ENCODE data around the gene UVRAG.
"Not testable (repeated sequence)": the region's sequence is repeated elsewhere in the genome, so short reads cannot be mapped to it uniquely, and the experiment has no call there.

UVRAG gene

GRCh38 chr11:76069001-76069400 is 254.0 kb downstream of the UVRAG start:
- DNase-seq (ENCODE audit: low read depth in 3 of 3) = no peak

GRCh38 chr11:76071090-76071489 is 256.1 kb downstream of the UVRAG start:
- DNase-seq (ENCODE audit: low read depth in 3 of 3) = no peak

DNA sequence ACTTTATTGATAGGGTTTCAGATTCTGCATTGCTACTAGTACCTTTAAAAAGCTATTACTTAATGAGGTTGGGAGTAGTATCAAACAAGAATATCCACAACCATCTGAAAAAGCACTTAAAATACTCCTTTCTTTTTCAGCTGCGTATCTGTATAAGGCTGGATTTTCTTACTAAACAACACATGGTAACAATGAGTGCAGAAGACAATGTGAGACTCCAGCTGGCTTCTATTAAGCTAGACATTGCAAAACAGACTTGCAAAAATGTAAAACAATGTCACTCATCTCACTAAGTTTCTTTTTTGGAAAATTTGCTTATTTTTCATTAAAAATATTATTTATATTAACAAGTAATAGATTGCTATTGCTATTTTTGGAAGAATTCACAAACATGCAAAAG is 258.7 kb downstream of the UVRAG start:
- DNase-seq (ENCODE audit: low read depth in 3 of 3) = no peak

- no peak for DNase-seq (ENCODE audit: low read depth in 3 of 3)
Measured at GRCh38 chr11:76074148-76075095, 259.4 kb downstream of the UVRAG start.

- no peak for DNase-seq (ENCODE audit: low read depth in 3 of 3)
Measured at GRCh38 chr11:76075716-76076115, 260.7 kb downstream of the UVRAG start.

GRCh38 chr11:76076253-76076652 is 261.2 kb downstream of the UVRAG start:
- DNase-seq (ENCODE audit: low read depth in 3 of 3) = not testable (repeated sequence)

DNA sequence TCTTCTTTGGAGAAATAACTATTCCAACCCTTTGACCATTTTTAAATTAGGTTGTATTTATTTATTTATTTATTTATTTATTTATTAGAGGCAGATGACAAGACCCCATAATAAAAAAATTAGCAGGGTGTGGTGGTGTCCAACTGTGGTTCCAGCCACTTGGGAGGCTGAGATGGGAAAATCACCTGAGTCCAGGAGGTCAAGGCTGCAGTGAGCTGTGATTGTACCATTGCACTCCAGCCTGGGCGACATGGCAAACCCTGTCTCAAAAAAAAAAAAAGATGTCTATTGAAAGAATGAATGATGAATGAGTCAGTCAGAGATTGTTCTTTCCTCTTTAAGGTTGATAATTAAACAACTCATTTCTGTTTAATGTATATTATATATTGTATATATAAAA is 261.7 kb downstream of the UVRAG start:
- DNase-seq (ENCODE audit: low read depth in 3 of 3) = no peak

- DNase-seq (ENCODE audit: low read depth in 3 of 3) = no peak
Measured at GRCh38 chr11:76077575-76078150, 262.7 kb downstream of the UVRAG start.

DNA sequence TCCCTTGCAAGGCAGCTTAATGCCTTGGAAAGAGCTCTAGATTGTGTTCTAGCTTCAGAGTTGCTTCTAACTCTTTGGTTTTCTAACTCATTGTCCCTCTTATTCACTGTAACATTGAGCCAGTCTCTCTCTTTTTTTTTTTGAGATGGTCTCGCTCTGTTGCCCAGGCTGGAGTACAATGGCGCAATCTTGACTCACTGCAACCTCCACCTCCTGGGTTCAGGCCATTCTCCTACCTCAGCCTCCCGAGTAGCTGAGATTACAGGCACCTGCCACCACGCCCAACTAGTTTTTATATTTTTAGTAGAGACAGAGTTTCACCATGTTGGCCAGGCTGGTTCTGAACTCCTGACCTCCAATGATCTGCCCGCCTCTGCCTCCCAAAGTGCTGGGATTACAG is 266.1 kb downstream of the UVRAG start:
- DNase-seq (ENCODE audit: low read depth in 3 of 3) = not testable (repeated sequence)

DNA sequence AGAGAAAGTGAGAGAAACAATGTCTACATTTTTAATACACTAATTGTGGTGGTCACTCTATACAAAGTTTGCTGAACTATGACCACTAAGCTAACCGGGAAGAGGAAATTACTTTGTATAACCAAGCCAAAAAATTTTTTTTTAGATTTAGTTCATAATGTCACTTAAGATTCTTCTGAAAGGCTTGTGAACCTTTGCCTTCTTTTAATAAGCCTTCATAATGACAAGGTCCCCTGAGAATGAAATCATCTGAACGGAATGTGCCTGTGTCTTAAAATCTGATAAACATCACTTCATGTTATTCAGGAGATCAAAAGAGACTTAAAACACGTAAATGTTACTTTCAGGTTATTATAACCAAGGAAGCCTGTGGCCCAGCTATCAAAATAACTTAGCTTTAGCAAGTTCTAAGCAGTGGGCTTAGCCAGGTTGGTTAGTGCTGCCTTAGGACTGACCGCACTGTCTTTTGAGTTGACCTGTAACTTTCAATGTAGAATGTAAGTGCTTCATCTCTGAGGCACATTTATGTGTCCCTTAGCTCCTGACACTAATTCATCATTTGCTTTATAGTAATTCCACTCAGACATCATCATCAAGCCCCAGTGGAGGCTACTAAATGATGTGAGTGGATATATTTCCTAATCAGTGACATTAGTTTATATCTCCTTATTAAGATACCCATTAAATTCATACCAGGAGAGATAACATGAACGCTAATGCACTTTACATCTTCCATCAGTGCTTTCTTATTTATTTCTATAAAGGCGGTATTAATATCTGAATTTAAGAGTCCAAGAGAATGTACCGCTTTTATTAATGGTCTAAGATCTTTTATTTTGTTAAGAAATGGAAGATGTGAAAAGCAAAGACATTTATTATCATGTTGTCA is 268.8 kb downstream of the UVRAG start:
- no peak for DNase-seq (ENCODE audit: low read depth in 3 of 3)

GRCh38 chr11:76085270-76085669 is 270.3 kb downstream of the UVRAG start:
- no peak for DNase-seq (ENCODE audit: low read depth in 3 of 3)

DNA sequence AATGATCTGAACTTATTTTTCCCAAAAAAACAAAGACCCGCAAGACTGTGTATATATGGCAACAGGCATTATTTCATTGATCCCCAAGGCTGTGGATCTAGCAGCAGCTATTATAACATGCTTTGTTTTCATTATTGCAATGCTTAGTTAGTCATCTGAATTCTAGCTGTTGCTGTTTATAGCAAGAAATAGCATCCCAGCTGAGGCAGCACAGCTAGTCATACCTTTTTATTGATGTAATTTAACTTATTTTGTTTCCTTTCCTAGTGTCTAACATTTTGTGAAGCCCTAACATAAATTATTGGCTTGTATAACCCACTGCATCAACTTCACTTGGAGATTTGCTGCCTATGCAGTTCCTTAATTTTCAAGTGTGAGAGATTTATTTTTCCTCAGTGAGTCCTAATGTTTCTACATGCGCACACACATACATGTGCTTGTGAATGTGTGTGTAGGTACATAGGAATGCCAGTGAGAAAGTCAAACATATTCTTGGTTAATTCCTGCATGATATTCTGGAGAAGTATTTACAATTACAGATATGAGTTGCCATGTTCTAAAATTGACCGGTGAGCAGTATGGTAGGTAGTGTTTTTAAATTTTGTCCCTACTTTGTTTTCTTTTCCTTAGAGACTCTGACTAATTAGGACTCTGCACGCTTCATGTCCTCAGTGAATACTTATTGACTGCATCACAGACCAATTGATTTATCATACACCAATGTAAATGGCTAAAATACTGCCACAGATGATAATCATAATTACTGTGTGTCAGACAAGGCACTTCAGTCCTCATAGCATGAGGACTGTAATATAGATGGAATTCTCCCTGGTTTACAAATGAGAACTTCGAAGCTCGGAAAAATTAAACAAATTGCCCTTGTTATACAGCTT is 272.0 kb downstream of the UVRAG start:
- no peak for DNase-seq (ENCODE audit: low read depth in 3 of 3)

DNA sequence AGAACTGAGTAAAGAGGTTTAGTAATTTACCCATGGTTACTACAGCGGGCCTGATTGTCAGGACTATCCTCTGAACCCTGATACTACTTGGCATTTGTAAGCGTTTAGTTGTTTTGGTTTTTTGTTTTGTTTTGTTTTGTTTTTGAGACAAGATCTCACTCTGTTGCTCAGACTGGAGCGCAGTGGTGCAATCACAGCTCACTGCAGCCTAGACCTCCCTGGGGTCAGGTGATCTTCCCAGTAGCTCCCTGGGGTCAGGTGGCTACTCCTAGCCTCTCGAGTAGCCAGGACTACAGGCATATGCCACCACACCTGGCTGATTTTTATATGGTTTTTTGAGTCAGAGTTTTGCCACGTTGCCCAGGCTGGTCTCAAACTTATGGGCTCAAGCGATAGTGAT is 272.7 kb downstream of the UVRAG start:
- no peak for DNase-seq (ENCODE audit: low read depth in 3 of 3)

DNA sequence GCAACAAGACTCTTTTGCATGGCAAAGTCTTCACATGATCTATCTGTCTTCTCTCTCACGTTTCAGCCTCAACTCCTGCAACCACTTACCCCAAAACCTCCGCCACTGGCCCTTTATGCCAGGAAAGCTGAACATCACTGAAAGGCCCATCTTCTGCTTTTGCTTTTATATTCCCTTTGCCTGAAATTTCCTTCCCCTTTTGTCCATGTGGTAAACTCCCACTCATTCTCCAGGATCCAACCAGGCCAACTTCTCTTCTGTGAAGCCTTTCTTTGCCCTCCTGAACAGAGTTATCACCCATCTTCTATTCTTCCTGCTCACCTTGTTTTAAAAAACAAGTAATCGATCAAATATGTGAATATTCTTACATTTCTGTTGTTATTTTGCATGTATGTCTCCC is 273.5 kb downstream of the UVRAG start:
- no peak for DNase-seq (ENCODE audit: low read depth in 3 of 3)

DNA sequence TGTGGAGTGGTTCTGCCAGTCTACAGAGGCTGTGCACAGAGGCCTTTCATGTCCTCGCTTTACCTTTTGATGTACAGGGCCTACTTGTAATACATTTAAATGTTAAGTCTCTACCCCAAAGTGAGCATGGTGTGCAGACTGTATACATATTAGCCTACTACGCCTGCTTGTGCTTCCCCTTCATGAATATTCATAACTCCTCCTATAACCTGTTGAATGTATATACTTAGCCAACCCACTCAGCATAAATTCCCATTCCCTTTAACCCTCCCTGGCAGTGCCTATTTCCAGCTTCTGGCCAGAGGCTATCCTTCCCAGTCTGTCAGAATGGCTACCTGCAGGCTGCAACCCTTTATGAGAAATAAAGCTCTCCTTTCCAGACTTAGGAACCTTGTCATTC is 275.2 kb downstream of the UVRAG start:
- DNase-seq (ENCODE audit: low read depth in 3 of 3) = no peak

- DNase-seq (ENCODE audit: low read depth in 3 of 3) = no peak
Measured at GRCh38 chr11:76090821-76091220, 275.8 kb downstream of the UVRAG start.

DNA sequence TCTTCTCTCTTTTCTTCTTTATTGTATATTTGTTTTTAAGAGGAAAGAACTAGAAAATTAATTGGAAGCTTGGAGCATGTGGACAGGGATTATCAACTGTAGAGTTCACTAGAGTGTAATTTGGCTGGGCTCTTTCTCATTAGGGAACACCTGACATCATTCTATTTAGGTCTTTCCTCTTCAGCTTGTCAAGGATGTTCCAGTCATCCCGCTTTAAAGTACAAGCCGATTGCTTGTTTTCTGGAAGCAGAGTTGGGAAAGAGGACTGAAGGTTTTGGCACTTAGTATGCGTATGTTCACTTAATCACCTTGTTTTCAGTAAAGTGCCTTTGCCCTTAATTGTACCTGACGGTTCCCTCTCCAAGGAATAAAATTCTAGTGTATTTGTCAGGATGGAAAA is 279.7 kb downstream of the UVRAG start:
- no peak for DNase-seq (ENCODE audit: low read depth in 3 of 3)

- no peak for DNase-seq (ENCODE audit: low read depth in 3 of 3)
Measured at GRCh38 chr11:76095891-76096290, 280.9 kb downstream of the UVRAG start.

DNA sequence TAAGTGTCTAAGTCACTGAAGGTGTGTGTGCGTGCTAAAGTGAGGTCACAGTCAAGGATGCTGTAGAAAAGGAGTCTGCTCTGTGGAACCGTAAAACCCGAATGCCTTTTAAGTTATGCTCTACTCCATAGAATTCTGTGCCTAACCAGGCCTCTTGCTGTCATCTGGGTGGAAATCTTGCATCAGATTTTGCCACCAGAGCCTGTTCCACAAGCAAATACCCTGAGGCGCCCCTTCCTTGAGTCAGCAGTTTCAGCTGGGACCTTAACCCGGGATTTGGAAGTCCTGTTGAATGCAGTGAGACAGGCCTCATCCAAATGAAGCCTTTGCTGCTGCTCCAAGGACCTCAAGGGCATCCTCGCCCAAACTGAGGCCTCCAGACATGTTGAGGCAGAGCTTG is 281.5 kb downstream of the UVRAG start:
- no peak for DNase-seq (ENCODE audit: low read depth in 3 of 3)

DNA sequence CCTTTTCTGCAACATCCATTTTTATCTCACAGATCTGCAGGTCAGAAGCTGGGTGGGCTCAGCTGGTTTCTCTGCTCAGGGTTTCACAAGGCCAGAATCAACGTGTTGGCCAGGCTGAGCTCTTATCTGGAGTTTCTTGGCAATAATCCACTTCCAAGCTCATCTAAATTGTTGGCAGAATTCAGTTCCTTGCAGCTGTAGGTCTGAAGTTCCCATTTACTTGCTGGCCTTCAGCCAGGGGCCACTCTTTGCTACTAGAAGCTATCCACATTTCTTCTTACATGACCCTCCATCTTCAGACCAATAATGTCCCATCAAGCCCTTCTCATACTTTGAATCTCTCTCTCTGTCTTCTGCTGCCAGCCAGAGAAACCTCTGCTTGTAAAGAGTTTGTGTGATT is 287.8 kb downstream of the UVRAG start:
- no peak for DNase-seq (ENCODE audit: low read depth in 3 of 3)

- no peak for DNase-seq (ENCODE audit: low read depth in 3 of 3)
Measured at GRCh38 chr11:76103460-76103859, 288.4 kb downstream of the UVRAG start.
